ENCODE data around the gene KRT81. TPM values are rescaled to one million over a fixed set of nuclear protein-coding genes. Genes with fewer than 3 reads are reported as not detected.
A peak's percentile ranks its signal among the peaks of the same experiment; 100 is the strongest.

The KRT81 gene
- total RNA-seq, 2 donors from 2014 or later = not detected

- no peaks in the 10 kb centered on the region for H3K4me1 ChIP-seq (ENCODE audit: control insufficient read depth, insufficient read depth, low read length)
- Mint-ChIP-seq H3K27ac (no peak overlapping the region), H3K4me3 (no peak overlapping the region), H3K27me3 (ENCODE audit: insufficient read depth) (peaks cover 18% of the 10 kb centered on the region), H3K36me3 (ENCODE audit: low read depth) (no peaks in the 10 kb centered on the region), H3K4me1 (no peaks in the 10 kb centered on the region), H3K9me3 (no peaks in the 10 kb centered on the region)
- TF ChIP-seq CTCF (conservative IDR thresholded peaks at IDR 0.05) = peak; percentile 48
- peak; percentile 70 for DNase-seq
- no peak overlapping the region for H3K4me3 ChIP-seq (ENCODE audit: low read length)
- no peak overlapping the region for H3K9ac ChIP-seq (ENCODE audit: extremely low read depth, low read length, poor library complexity, severe bottlenecking)
- no peaks in the 10 kb centered on the region for H3K9me3 ChIP-seq (ENCODE audit: control insufficient read depth, low read length)
- WGBS, 2 experiments (ENCODE audit: insufficient coverage in 1 of 2, insufficient read length in 1 of 2) = 61 to 74% methylated on average over 6 to 11 of the region's 11 CpGs
- H3K27ac ChIP-seq (ENCODE audit: low read depth, low read length) = no peak overlapping the region
- H3K36me3 ChIP-seq (ENCODE audit: control insufficient read depth, insufficient read depth, low read length) = no peaks in the 10 kb centered on the region
- peaks cover 9% of the 10 kb centered on the region for H3K27me3 ChIP-seq (ENCODE audit: control insufficient read depth, insufficient read depth, low read length, poor library complexity, severe bottlenecking)
These were observed 27.8 kb upstream of the KRT81 start for GRCh38 chr12:52319097-52319496.

DNA sequence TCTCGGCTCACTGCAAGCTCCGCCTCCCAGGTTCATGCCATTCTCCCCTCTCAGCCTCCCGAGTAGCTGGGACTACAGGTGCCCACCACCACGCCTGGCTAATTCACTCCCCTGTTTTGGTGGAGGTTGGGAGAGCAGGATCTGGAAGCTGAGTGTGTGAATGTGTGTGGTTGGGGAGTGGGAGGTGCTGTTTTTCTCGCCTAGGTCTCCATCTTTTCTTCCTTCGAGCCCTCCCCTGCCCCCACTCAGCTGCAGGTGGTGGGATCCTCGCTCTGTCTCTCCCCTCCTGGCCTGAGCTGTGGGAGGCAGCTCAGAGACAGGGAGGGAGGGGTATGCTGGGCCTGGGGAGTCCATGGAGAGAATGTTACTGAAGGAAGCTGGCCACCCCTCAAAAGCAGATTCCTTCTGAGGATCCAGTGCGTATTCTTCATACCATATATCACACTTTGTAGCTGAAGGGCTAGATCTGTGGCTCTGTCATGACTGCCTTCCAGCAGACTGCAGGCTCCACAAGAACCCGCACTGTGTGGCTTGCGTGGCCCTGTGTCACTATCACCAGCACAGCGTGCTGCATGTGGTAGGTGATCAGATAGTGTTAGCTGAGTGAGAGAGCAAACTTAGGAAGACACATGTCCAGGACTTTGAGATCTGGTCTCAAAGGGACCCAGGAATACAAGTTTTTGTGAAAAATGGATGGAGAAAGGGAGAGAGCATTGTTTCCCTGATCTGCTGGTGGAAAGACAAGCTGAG is 27.1 kb upstream of the KRT81 start:
- H3K36me3 Mint-ChIP-seq (ENCODE audit: low read depth) = no peaks in the 10 kb centered on the region
- Histone ChIP-seq H3K4me3 (ENCODE audit: low read length) (no peak overlapping the region), H3K36me3 (ENCODE audit: control insufficient read depth, insufficient read depth, low read length) (no peaks in the 10 kb centered on the region), H3K9me3 (ENCODE audit: control insufficient read depth, low read length) (no peaks in the 10 kb centered on the region), H3K9ac (ENCODE audit: extremely low read depth, low read length, poor library complexity, severe bottlenecking) (no peak overlapping the region), H3K27me3 (ENCODE audit: control insufficient read depth, insufficient read depth, low read length, poor library complexity, severe bottlenecking) (peaks cover 9% of the 10 kb centered on the region), H3K4me1 (ENCODE audit: control insufficient read depth, insufficient read depth, low read length) (no peaks in the 10 kb centered on the region), H3K27ac (ENCODE audit: low read depth, low read length) (no peak overlapping the region)
- no peak overlapping the region for H3K4me3 Mint-ChIP-seq
- DNase-seq = peak; percentile 28
- peaks cover 23% of the 10 kb centered on the region for H3K27me3 Mint-ChIP-seq (ENCODE audit: insufficient read depth)
- no peak for TF ChIP-seq CTCF (conservative IDR thresholded peaks at IDR 0.05)
- 84 to 98% methylated on average over 7 to 11 of the region's 11 CpGs for whole genome bisulfite sequencing, 2 experiments (ENCODE audit: insufficient coverage in 1 of 2, insufficient read length in 1 of 2)
- no peak overlapping the region for H3K27ac Mint-ChIP-seq
- no peaks in the 10 kb centered on the region for H3K9me3 Mint-ChIP-seq
- H3K4me1 Mint-ChIP-seq = no peaks in the 10 kb centered on the region

DNA sequence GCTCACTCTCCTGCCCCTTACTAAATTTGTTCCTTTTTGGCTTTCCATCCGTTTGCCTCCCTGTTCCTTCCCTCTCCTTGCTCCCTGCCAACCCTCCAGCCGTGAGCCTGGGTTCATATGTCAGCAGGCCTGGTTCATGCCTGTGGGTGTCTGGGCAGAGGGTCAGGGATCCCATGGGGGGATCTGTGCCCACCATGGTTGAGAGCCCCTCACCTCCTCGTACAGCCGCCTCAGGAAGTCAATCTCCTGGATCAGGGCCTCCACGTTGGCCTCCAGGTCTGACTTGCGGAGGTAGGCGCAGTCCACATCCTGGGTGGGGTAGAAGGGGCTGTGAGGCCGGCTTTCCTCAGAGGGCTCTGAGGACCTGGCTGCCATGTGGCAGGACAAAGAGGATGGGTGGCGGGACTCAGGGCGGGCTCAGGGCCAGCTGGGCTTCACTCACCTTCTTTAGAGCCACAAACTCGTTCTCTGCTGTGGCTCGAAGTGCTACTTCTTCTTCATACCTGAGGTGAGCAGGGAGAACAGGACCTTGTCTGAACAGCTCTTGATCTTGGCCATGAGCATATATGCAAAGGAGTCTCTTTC is 26.2 kb upstream of the KRT81 start:
- WGBS, 2 experiments (ENCODE audit: insufficient coverage in 1 of 2, insufficient read length in 1 of 2) = 80 to 84% methylated on average over 8 to 12 of the region's 12 CpGs
- Mint-ChIP-seq H3K27me3 (ENCODE audit: insufficient read depth) (peaks cover 24% of the 10 kb centered on the region), H3K9me3 (no peaks in the 10 kb centered on the region), H3K36me3 (ENCODE audit: low read depth) (no peaks in the 10 kb centered on the region), H3K27ac (no peak overlapping the region), H3K4me1 (no peaks in the 10 kb centered on the region), H3K4me3 (no peak overlapping the region)
- Histone ChIP-seq H3K4me1 (ENCODE audit: control insufficient read depth, insufficient read depth, low read length) (no peaks in the 10 kb centered on the region), H3K36me3 (ENCODE audit: control insufficient read depth, insufficient read depth, low read length) (no peaks in the 10 kb centered on the region), H3K4me3 (ENCODE audit: low read length) (no peak overlapping the region), H3K9me3 (ENCODE audit: control insufficient read depth, low read length) (no peaks in the 10 kb centered on the region), H3K27me3 (ENCODE audit: control insufficient read depth, insufficient read depth, low read length, poor library complexity, severe bottlenecking) (peaks cover 14% of the 10 kb centered on the region), H3K27ac (ENCODE audit: low read depth, low read length) (no peak overlapping the region), H3K9ac (ENCODE audit: extremely low read depth, low read length, poor library complexity, severe bottlenecking) (no peak overlapping the region)
- peak; percentile 28 for DNase-seq
- TF ChIP-seq CTCF (conservative IDR thresholded peaks at IDR 0.05) = no peak
